GM21367 (cell line): Measurements from ENCODE around the gene LARP6.
"Not testable (repeated sequence)": the region's sequence is repeated elsewhere in the genome, so short reads cannot be mapped to it uniquely, and the experiment has no call there.

Experiments
- ATAC-seq: cut with Tn5 transposase; IDR thresholded peaks from one replicate; pipeline ENCODE4 v1.9.1; 2021; ENCODE audit not compliant: unreplicated experiment

LARP6 gene

GRCh38 chr15:70831094-70831911 is 22.7 kb downstream of the LARP6 start:
- no peak for ATAC-seq

GRCh38 chr15:70830615-70831014 is 23.3 kb downstream of the LARP6 start:
- ATAC-seq: no peak

GRCh38 chr15:70829371-70830166 is 24.4 kb downstream of the LARP6 start:
- ATAC-seq: no peak

- no peak for ATAC-seq
Observed at GRCh38 chr15:70827721-70828120, 26.2 kb downstream of the LARP6 start.

GRCh38 chr15:70826634-70827033 is 27.3 kb downstream of the LARP6 start:
- no peak for ATAC-seq

GRCh38 chr15:70825841-70826240 is 28.1 kb downstream of the LARP6 start:
- no peak for ATAC-seq

- ATAC-seq: no peak
Observed at GRCh38 chr15:70823196-70823595, 30.8 kb downstream of the LARP6 start.

- no peak for ATAC-seq
Observed at GRCh38 chr15:70820214-70820613, 33.7 kb downstream of the LARP6 start.

GRCh38 chr15:70818580-70818979 is 35.4 kb downstream of the LARP6 start:
- no peak for ATAC-seq

GRCh38 chr15:70817266-70817665 is 36.7 kb downstream of the LARP6 start:
- ATAC-seq: no peak

- no peak for ATAC-seq
Observed at GRCh38 chr15:70815604-70816003, 38.4 kb downstream of the LARP6 start.

- not testable (repeated sequence) for ATAC-seq
Observed at GRCh38 chr15:70815011-70815410, 38.9 kb downstream of the LARP6 start.

- no peak for ATAC-seq
Observed at GRCh38 chr15:70812827-70813364, 41.1 kb downstream of the LARP6 start.

- no peak for ATAC-seq
Observed at GRCh38 chr15:70810916-70811578, 42.9 kb downstream of the LARP6 start.

- ATAC-seq: no peak
Observed at GRCh38 chr15:70806992-70807712, 46.8 kb downstream of the LARP6 start.

- ATAC-seq: not testable (repeated sequence)
Observed at GRCh38 chr15:70804388-70804787, 49.6 kb downstream of the LARP6 start.

- ATAC-seq: no peak
Observed at GRCh38 chr15:70802629-70803028, 51.3 kb downstream of the LARP6 start.

GRCh38 chr15:70801109-70801508 is 52.8 kb downstream of the LARP6 start:
- no peak for ATAC-seq

- no peak for ATAC-seq
Observed at GRCh38 chr15:70799667-70800450, 54.1 kb downstream of the LARP6 start.

- no peak for ATAC-seq
Observed at GRCh38 chr15:70797464-70797863, 56.5 kb downstream of the LARP6 start.
